ENCODE data around the gene PFN1. TPM values are rescaled to one million over a fixed set of nuclear protein-coding genes. Genes with fewer than 3 reads are reported as not detected.

The PFN1 gene
- total RNA-seq, 1 experiment from 2014 or later, result 1,026 TPM

- ChIA-PET CTCF (no interaction called here), POLR2A (ENCODE audit: low non-redundant PET) (no interaction called here)
- peaks cover 7% of the 10 kb centered on the region for H3K36me3 ChIP-seq (ENCODE audit: insufficient read depth, low read length, poor library complexity, severe bottlenecking)
- BruUV-seq (replicated peaks), result no TSS peak
- H3K4me3 ChIP-seq (ENCODE audit: low read depth, low read length, poor library complexity, severe bottlenecking), result no peak overlapping the region
- H3K27me3 ChIP-seq (replicated peaks; ENCODE audit: insufficient read depth, low read depth, low read length, poor library complexity), result no peaks in the 10 kb centered on the region
- DNase-seq (ENCODE audit: low spot score), result no peak
- intact Hi-C loops (cut with micrococcal nuclease; ENCODE audit: unreplicated experiment), result no loop called here
- no peak overlapping the region for H3K27ac ChIP-seq (ENCODE audit: low read depth, low read length, poor library complexity, severe bottlenecking)
- TF ChIP-seq CTCF (conservative IDR thresholded peaks at IDR 0.05; ENCODE audit: low read depth, low read length) (no peak), EZH2 (IDR thresholded peaks at IDR 0.05; ENCODE audit: borderline replicate concordance, low read depth, low read length, poor library complexity, severe bottlenecking) (no peak)
- H3K4me1 ChIP-seq (ENCODE audit: insufficient read depth, low read length, poor library complexity, severe bottlenecking), result peaks cover 2% of the 10 kb centered on the region
- H3K9me3 ChIP-seq (ENCODE audit: low read depth, low read length, poor library complexity, severe bottlenecking), result no peaks in the 10 kb centered on the region
These were observed 25.9 kb upstream of the PFN1 start for GRCh38 chr17:4974115-4974670.

GRCh38 chr17:4973256-4974114, 25.2 kb upstream of the PFN1 start:
- H3K36me3 ChIP-seq (ENCODE audit: insufficient read depth, low read length, poor library complexity, severe bottlenecking), result peaks cover 2% of the 10 kb centered on the region
- intact Hi-C loops (cut with micrococcal nuclease; ENCODE audit: unreplicated experiment), result no loop called here

GRCh38 chr17:4972752-4973151, 24.4 kb upstream of the PFN1 start:
- H3K9me3 ChIP-seq (ENCODE audit: low read depth, low read length, poor library complexity, severe bottlenecking), result no peaks in the 10 kb centered on the region
- no peak overlapping the region for H3K4me3 ChIP-seq (ENCODE audit: low read depth, low read length, poor library complexity, severe bottlenecking)
- no peaks in the 10 kb centered on the region for H3K36me3 ChIP-seq (ENCODE audit: insufficient read depth, low read length, poor library complexity, severe bottlenecking)
- DNase-seq (ENCODE audit: low spot score), result no peak
- H3K4me1 ChIP-seq (ENCODE audit: insufficient read depth, low read length, poor library complexity, severe bottlenecking), result peaks cover 11% of the 10 kb centered on the region
- BruUV-seq (replicated peaks), result no TSS peak
- intact Hi-C loops (cut with micrococcal nuclease; ENCODE audit: unreplicated experiment), result no loop called here
- POLR2A ChIA-PET (ENCODE audit: low non-redundant PET), result no interaction called here
- H3K27me3 ChIP-seq (replicated peaks; ENCODE audit: insufficient read depth, low read depth, low read length, poor library complexity), result no peaks in the 10 kb centered on the region
- no peak for TF ChIP-seq CTCF (conservative IDR thresholded peaks at IDR 0.05; ENCODE audit: low read depth, low read length)
- TF ChIP-seq EZH2 (IDR thresholded peaks at IDR 0.05; ENCODE audit: borderline replicate concordance, low read depth, low read length, poor library complexity, severe bottlenecking), result no peak
- no peak overlapping the region for H3K27ac ChIP-seq (ENCODE audit: low read depth, low read length, poor library complexity, severe bottlenecking)
- CTCF ChIA-PET, result no interaction called here

More at GRCh38 chr17:4973256-4974114, 25.2 kb upstream of the PFN1 start:
- H3K9me3 ChIP-seq (ENCODE audit: low read depth, low read length, poor library complexity, severe bottlenecking), result no peaks in the 10 kb centered on the region
- no TSS peak for BruUV-seq (replicated peaks)
- CTCF ChIA-PET, result no interaction called here
- no peak overlapping the region for H3K4me3 ChIP-seq (ENCODE audit: low read depth, low read length, poor library complexity, severe bottlenecking)
- no peak for DNase-seq (ENCODE audit: low spot score)
- no peak overlapping the region for H3K27ac ChIP-seq (ENCODE audit: low read depth, low read length, poor library complexity, severe bottlenecking)
- H3K27me3 ChIP-seq (replicated peaks; ENCODE audit: insufficient read depth, low read depth, low read length, poor library complexity), result no peaks in the 10 kb centered on the region
- no peak for TF ChIP-seq EZH2 (IDR thresholded peaks at IDR 0.05; ENCODE audit: borderline replicate concordance, low read depth, low read length, poor library complexity, severe bottlenecking)
- no peak for TF ChIP-seq CTCF (conservative IDR thresholded peaks at IDR 0.05; ENCODE audit: low read depth, low read length)
- POLR2A ChIA-PET (ENCODE audit: low non-redundant PET), result no interaction called here
- H3K4me1 ChIP-seq (ENCODE audit: insufficient read depth, low read length, poor library complexity, severe bottlenecking), result peaks cover 9% of the 10 kb centered on the region

Data from A673 (cell line).